ENCODE measurements around the gene SRP68.

DNA sequence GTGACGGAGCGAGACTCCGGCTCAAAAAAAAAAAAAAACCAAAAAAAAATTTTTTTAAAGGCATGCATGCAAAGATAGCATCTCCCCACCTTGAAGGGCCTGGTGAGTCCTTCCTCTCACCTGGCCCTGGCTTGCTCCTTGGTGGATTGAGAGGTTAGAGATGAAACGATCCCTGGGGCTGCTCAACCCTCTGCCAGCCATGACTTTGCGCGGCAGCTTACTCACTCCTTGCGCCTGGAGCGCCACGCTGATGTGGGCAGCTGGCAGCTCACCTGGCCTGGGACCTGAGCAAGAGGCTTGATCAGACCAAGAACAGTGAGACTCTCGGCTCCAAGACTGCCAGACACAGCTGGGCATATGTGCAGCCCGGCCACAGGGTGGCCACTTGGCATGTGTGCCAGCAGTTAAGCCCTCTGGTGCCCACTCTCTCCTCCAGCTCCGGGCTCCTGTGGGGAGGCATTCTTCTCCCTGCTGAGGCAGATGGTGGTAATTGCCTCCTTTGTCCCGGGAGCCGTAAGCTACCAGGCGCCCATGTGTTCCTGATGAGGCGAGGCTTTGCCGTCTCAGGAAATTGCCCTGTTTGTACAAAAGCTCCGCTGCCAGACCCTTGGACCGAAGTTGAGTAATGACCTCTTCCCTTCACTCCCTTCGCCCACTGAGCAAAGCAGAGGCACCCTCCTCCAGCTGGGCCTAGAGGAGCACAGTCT lies 40.1 kb downstream of the SRP68 start:
- TF ChIP-seq, protein P1, sequence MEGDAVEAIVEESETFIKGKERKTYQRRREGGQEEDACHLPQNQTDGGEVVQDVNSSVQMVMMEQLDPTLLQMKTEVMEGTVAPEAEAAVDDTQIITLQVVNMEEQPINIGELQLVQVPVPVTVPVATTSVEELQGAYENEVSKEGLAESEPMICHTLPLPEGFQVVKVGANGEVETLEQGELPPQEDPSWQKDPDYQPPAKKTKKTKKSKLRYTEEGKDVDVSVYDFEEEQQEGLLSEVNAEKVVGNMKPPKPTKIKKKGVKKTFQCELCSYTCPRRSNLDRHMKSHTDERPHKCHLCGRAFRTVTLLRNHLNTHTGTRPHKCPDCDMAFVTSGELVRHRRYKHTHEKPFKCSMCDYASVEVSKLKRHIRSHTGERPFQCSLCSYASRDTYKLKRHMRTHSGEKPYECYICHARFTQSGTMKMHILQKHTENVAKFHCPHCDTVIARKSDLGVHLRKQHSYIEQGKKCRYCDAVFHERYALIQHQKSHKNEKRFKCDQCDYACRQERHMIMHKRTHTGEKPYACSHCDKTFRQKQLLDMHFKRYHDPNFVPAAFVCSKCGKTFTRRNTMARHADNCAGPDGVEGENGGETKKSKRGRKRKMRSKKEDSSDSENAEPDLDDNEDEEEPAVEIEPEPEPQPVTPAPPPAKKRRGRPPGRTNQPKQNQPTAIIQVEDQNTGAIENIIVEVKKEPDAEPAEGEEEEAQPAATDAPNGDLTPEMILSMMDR (IDR thresholded peaks at IDR 0.05; ENCODE audit: low read length): peak; percentile 7; the same call in 1 of the 2 replicates
- TF ChIP-seq EZH2 (IDR thresholded peaks at IDR 0.05; ENCODE audit: borderline replicate concordance, low read length): no peak
